Esophagus muscularis mucosa (tissue), 4 donors: ENCODE measurements around the gene FBXW8. TPM values are rescaled to one million over a fixed set of nuclear protein-coding genes. Genes with fewer than 3 reads are reported as not detected.

Experiments used
- DNase-seq: peaks from one replicate; pipeline ENCODE4 v3.0.0-alpha.2; 2017; ENCODE audit errors: extremely low spot score
- H3K27ac ChIP-seq, 4 donors: fragments of 200-600 bp; sonication (generic); replicated peaks in 1 of 4; 1 replicate in 3 of 4; 2 replicates in 1 of 4; pipeline ENCODE4 v1.5.1; 2016 to 2019; ENCODE audit warnings: mild to moderate bottlenecking in 1 of 4
- H3K27me3 ChIP-seq, 4 donors: fragments of 200-600 bp; sonication (generic); one replicate each; pipeline versions ENCODE4 v1.5.1 to v1.6.0; 2016 to 2019
- H3K36me3 ChIP-seq, 4 donors: fragments of 200-600 bp; sonication (generic); one replicate each; pipeline ENCODE4 v1.5.1; 2016 to 2019
- H3K4me1 ChIP-seq, 4 donors: fragments of 200-600 bp; sonication (generic); one replicate each; pipeline ENCODE4 v1.5.1; 2016 to 2019
- H3K4me3 ChIP-seq, 4 donors: fragments of 200-600 bp; sonication (generic); 1 replicate in 2 of 4; 2 replicates in 2 of 4; pipeline ENCODE4 v1.5.1; 2016 to 2019; ENCODE audit warnings: mild to moderate bottlenecking in 4 of 4, moderate library complexity in 1 of 4
- H3K9me3 ChIP-seq, 4 donors: fragments of 200-600 bp; sonication (generic); 1 replicate in 3 of 4; 2 replicates in 1 of 4; pipeline ENCODE4 v1.5.1; 2016 to 2019
- EP300 ChIP-seq: sonication (generic); formaldehyde crosslinking; IDR thresholded peaks from one replicate; pipeline ENCODE4 v1.6.1; 2017; ENCODE audit warnings: antibody characterized with exemption
- POLR2A ChIP-seq: fragments of 450-650 bp; IDR thresholded peaks from one replicate; pipeline ENCODE4 v1.6.1; 2017; ENCODE audit warnings: antibody characterized with exemption, moderate library complexity, mild to moderate bottlenecking, low read depth
- POLR2AphosphoS5 ChIP-seq, 2 donors: sonication (generic); formaldehyde crosslinking; IDR thresholded peaks; one replicate each; pipeline ENCODE4 v1.6.1; 2017; ENCODE audit warnings: antibody characterized with exemption in 2 of 2
- WGBS: methylation state at CpG from one replicate; pipeline ENCODE4 v1.1.5; 2018; 5-methylcytosine and 5-hydroxymethylcytosine counted together
- intact Hi-C: fragments of 100-400 bp; cut with DNase I; formaldehyde crosslinking; loops from one replicate; pipeline ENCODE4 v1.15.1; 2023
- total RNA-seq, 4 donors: library from RNA; depleted of rRNA; stranded (reverse); fragments of >200 nt; gene quantifications; one replicate each; pipeline versions ENCODE4 v1.1.0 to v1.2.1, GENCODE V29; 2016
- TF ChIP-seq, protein P1 (sequence below), 3 experiments: fragments of 200-600 bp in 2 of 3; fragments of 450-650 bp in 1 of 3; sonication (generic) in 2 of 3; IDR thresholded peaks; one replicate each; pipeline ENCODE4 v1.5.1; 2017 to 2019; ENCODE audit warnings: antibody characterized with exemption in 3 of 3, mild to moderate bottlenecking in 2 of 3, moderate library complexity in 1 of 3

Gene FBXW8
- total RNA-seq, 4 donors from 2014 or later = 11.9 to 13.9 (median 13.3) TPM

DNA sequence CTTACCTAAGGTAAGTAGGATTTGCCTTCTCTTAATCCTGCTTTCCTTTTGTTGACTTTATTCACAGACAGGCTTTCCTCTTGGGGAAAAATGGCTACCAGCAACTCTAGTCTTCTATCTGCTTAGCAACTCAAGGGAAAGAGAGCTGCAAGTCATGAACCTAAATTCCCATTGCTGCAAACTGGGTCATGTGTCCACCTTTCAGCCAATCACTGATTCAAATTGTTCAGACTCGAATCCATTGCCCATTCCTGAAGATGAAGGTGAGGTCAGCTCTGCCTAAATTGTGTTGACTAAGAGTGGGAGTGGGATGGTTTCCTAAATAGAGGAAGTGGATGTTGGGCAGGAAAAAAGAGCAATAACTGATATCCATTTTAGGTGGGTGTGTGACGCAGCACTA, 7.7 kb downstream of the FBXW8 start:
- Histone ChIP-seq H3K9me3 (no peaks in the 10 kb centered on the region), H3K36me3 (peaks cover 0 to 3% (median under 1%) of the 10 kb centered on the region in 4 donors), H3K27me3 (no peaks in the 10 kb centered on the region), H3K4me3 (no peak overlapping the region), H3K27ac (no peak overlapping the region), H3K4me1 (peaks cover 0 to 16% (median 9%) of the 10 kb centered on the region in 4 donors)
- TF ChIP-seq POLR2A = no peak
- no peak for TF ChIP-seq EP300
- intact Hi-C loops = loop anchor here (10.0 kb wide), 1 partner anchor 104 kb away; no protein-coding TSS in a partner anchor
- no peak for DNase-seq
- WGBS = 93% methylated on average over 2 of the region's 2 CpGs

DNA sequence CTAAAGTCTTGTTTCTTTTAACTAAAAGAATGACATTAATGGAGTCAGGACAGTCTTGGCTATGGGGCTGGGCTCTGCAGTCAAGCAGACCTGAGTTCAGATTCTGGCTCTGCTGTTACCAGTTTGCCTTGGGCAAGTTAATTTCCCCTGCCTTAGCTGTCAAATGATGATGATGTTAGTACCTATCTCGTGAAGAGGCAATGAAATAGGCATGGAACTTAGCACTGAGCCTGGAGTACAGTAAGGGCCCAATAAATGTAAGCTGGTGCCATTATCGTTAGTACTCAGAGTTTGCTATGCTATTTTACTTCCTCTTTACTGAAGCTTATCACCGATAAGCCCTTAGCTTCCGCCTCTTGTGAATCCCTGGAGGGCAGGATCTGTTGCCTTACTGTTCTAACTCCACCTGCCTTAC, 8.5 kb downstream of the FBXW8 start:
- Histone ChIP-seq H3K9me3 (no peaks in the 10 kb centered on the region), H3K4me3 (no peak overlapping the region), H3K27me3 (no peaks in the 10 kb centered on the region), H3K36me3 (peaks cover 0 to 3% (median 0%) of the 10 kb centered on the region in 4 donors), H3K4me1 (peaks cover 0 to 16% (median 9%) of the 10 kb centered on the region in 4 donors), H3K27ac (no peak overlapping the region)
- 79% methylated on average over 4 of the region's 4 CpGs for WGBS
- TF ChIP-seq, protein P1, sequence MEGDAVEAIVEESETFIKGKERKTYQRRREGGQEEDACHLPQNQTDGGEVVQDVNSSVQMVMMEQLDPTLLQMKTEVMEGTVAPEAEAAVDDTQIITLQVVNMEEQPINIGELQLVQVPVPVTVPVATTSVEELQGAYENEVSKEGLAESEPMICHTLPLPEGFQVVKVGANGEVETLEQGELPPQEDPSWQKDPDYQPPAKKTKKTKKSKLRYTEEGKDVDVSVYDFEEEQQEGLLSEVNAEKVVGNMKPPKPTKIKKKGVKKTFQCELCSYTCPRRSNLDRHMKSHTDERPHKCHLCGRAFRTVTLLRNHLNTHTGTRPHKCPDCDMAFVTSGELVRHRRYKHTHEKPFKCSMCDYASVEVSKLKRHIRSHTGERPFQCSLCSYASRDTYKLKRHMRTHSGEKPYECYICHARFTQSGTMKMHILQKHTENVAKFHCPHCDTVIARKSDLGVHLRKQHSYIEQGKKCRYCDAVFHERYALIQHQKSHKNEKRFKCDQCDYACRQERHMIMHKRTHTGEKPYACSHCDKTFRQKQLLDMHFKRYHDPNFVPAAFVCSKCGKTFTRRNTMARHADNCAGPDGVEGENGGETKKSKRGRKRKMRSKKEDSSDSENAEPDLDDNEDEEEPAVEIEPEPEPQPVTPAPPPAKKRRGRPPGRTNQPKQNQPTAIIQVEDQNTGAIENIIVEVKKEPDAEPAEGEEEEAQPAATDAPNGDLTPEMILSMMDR (IDR thresholded peaks at IDR 0.05) = no peak
- TF ChIP-seq EP300 (no peak), POLR2A (no peak), POLR2AphosphoS5 (IDR thresholded peaks at IDR 0.05) (no peak)
- no peak for DNase-seq
- intact Hi-C loops = loop anchor here (10.0 kb wide), 1 partner anchor 104 kb away; no protein-coding TSS in a partner anchor

DNA sequence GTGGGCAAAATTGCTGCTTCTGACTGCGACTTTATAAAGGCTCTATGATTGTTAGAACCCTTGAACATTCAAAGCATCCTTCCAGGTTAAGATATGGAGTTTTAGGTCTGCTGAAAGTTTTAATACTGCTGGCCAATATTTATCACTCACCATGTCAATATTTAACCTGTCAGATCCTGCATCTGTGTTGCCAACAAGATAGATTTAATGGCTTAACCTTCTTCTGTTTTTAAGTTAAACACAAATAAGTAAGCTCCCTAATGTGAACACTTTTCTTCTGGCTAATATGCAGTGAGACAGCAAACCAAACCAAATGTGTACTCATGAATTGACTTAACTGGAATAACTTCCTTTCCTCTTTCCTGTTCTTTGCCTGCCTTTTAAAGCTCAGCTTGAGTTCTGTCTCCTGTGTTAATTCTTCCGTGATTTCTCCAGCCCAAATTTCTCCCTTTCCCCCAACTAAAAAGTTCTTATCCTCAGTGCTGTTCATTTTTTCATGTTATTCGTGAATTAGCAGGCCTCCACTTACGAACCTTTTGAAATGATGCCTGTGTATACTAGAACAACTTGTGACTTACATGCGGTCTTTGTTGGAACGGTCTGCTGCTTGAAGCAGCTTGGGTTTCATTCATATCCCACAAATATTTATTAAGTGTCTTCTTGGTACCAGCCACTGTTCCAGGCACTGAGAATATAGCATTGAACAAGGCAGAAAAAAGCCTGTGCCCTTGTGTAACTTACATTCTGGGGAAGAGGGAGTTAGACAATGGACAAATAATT, 9.1 kb downstream of the FBXW8 start:
- DNase-seq = no peak
- H3K36me3 ChIP-seq = peaks cover 0 to 2% (median 0%) of the 10 kb centered on the region in 4 donors
- no peaks in the 10 kb centered on the region for H3K27me3 ChIP-seq
- H3K9me3 ChIP-seq = no peaks in the 10 kb centered on the region
- H3K4me3 ChIP-seq = no peak overlapping the region
- WGBS = 79% methylated on average over 6 of the region's 6 CpGs
- no peak overlapping the region for H3K27ac ChIP-seq
- peaks cover 0 to 13% (median 5%) of the 10 kb centered on the region in 4 donors for H3K4me1 ChIP-seq
- TF ChIP-seq POLR2A = no peak
- TF ChIP-seq, protein P1 (IDR thresholded peaks at IDR 0.05) = no peak
- no peak for TF ChIP-seq POLR2AphosphoS5 (IDR thresholded peaks at IDR 0.05)
- TF ChIP-seq EP300 = no peak
- intact Hi-C loops = loop anchor here (10.0 kb wide), 1 partner anchor 105 kb away; no protein-coding TSS in a partner anchor

DNA sequence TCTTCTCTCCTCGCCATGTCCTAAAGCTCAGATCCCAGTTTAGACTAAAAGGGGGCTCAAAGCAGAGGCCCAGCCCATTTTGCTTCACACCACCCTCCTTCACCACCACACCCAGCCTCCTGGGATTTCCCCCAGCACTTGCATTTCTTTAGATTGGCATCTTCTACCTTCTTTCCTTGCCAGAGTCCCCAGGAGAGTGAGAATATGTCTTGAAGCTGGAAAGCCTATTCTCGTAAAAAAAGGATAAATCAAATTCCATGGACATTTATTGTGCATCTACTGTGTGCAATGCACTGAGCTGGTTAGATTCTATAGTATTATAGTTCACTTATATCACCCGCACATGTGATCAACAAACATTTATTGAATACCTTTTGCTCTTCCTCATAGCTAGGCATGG, 10.2 kb downstream of the FBXW8 start:
- Histone ChIP-seq H3K27ac (no peak overlapping the region), H3K27me3 (no peaks in the 10 kb centered on the region), H3K4me3 (no peak overlapping the region), H3K4me1 (peaks cover under 1 to 14% (median 9%) of the 10 kb centered on the region in 4 donors), H3K36me3 (no peaks in the 10 kb centered on the region), H3K9me3 (no peaks in the 10 kb centered on the region)
- DNase-seq = no peak
- TF ChIP-seq POLR2A = no peak
- no peak for TF ChIP-seq EP300
- TF ChIP-seq, protein P1 (IDR thresholded peaks at IDR 0.05) = no peak
- no peak for TF ChIP-seq POLR2AphosphoS5 (IDR thresholded peaks at IDR 0.05)
- intact Hi-C loops = no loop called here
- WGBS = 92% methylated on average over 3 of the region's 3 CpGs

DNA sequence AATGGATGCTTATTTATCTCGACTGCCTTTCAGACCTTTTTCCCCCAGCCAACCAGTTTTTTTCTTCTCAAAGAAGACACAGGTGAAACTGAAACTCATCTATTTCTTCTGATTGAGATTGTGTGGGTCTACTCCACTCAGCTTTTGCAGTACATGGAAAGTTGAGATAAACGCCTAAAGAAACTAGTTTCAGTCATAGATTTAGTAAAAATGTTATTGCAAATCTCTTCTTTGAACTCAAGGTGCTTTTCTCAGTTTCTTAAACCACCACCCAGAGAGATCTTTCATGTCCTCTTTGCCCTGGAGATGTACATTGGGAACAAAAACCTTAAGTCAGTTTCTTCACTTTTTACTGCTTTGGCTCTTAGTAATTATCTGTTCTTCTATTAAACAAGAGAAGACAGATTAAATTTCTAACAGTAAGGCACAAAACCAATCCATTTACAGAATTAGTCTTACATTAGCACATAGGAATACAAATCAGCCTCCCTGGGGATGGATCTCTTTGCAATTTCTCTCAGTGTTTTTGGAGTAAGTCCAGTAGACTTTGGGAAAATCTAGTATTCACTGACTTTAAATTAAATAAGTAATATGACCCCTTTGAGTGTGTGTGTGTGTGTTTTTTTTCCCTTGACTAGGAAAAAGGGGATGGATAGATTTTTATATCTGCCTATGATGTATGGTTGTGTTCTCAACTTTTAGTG, 11.6 kb downstream of the FBXW8 start:
- 84% methylated on average over 2 of the region's 2 CpGs for WGBS
- TF ChIP-seq EP300 = no peak
- no peak for TF ChIP-seq POLR2AphosphoS5 (IDR thresholded peaks at IDR 0.05)
- TF ChIP-seq, protein P1 (IDR thresholded peaks at IDR 0.05) = no peak
- TF ChIP-seq POLR2A = no peak
- H3K4me3 ChIP-seq = no peak overlapping the region
- no peak for DNase-seq
- peaks cover 14 to 20% (median 19%) of the 10 kb centered on the region in 4 donors for H3K4me1 ChIP-seq
- no peaks in the 10 kb centered on the region for H3K9me3 ChIP-seq
- H3K27ac ChIP-seq = no peak overlapping the region
- H3K36me3 ChIP-seq = no peaks in the 10 kb centered on the region
- no peaks in the 10 kb centered on the region for H3K27me3 ChIP-seq
- intact Hi-C loops = no loop called here
